ENCODE results near the gene WWOX.

WWOX gene

DNA sequence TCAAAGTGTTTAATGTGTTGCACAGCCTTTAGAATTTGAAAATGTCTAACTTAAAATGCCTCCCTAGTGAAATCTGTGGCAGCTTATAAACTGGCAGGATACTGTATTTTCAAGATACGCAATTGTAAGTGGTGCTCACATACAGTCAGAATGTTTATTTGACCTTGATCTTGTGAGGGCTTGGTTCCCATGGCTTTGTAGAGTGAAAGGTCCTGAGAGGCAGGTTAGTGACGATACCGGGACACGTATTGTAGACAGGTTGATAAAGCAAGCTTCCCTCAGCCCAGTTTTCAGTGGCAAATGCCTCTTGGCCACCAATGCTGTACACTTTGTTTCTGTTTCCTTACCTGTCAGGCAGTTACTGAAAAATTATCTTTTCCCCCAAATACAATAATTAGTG, 1074.5 kb downstream of the WWOX start:
- DNase-seq, result no peak

DNA sequence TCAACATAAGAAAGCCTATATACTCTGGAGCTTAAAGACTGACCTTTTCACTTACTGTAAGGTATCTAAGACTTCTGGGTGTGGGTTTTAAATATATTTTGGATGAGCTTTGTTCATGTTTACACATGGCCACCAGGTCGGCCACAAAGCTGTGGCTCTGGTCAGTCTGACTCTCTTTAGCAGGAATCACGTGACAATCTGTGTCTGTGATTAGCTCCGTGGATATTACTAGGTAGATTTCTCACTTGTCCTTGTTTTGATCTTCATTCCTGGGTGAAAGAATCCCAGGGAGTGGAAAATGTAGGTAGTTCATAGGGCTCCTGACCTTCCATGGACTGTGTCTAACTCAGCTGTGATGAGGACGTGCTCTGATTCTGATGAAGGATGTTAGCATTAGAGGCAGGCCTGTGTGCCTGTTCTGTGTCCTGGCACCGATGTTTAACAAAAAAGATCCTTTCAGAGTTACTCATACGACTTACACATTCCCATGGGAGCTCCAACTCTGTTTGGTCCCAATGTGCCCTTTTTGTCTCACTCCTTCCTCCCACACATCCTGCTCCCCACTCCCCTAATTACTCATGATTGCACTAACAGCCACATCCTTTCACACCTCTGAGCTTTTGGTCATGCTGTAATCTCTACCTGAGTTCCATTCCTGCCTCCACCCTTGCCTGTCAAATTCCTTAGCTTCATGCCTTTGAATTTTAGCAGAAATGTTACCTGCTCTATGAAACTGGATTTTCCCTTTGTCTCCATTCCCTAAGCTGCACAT, 1076.0 kb downstream of the WWOX start:
- DNase-seq, result peak; percentile 36

DNA sequence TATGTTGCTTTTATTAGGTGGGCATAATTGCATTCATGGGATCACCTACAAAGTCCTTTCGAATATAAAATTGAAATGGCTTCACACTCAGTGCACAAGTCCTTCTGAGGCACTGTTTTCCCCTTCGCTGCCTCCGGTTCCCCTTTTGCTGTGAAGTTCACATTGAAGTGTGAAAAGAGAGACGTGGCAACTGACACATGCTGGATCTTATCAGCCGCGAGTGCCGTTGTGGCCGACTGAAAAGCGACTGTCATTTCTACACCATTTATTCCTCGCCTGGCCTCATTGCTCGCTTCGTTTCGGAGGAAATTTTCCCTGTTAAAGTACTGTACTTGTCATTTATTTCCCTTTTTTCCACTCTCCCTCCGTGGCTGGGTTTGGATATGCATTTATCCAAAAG, 1077.6 kb downstream of the WWOX start:
- DNase-seq, result no peak

DNA sequence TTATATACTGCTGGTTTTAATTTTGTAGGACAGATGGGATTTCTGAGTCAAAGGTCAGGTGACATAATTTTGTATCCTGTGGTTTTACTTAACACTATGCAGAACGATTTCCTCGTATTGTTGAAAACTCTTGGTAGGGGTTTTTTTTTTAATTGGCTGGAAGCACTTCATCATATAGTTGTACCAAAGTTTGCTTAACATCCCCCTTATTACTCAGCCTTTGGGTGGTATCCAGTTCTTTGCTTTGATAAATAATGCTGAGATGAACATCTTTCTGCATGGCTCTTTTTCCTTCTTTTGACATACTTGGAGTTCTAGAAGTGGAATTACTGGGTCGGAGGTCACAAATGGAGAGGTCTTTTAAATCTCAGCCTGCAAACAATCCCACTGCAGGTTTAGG, 1082.0 kb downstream of the WWOX start:
- DNase-seq, result no peak

DNA sequence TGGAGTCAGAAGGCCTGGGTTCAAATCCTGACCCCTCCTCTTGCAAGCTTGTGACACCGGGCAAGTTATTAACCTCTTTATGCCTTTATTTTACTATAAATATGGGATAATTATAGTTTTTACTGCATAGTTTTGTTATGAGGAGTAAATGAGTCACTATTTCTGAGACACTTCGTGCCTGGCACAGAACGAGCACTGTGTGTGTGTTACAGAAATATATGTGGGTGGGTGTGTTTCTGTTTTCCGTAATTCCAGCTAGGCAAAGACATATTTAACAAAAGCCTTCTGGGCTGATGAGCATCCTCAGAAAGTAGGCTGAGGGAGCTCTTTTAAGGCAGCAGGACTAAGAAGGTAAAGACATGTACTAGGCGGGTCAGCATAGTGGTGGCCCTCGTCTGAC, 1083.2 kb downstream of the WWOX start:
- peak; percentile 13 for DNase-seq

DNA sequence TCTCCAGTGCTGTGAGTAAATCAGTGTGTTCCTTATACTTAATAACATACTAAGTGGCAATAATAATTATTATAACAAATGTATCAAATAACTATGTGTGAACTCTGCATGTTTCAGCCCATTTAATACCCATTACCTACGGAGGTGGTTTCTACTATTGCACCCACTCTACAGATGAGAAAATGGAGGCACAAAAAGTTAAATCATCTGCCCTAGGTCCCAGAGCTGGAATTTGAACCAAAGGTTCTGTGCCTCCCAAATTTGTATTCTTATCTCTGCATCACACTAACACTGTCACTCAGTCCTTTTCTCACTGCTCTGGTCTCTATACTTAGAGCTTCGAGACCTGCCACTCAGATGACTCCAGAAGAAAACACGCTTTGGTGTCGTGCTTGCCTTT, 1084.1 kb downstream of the WWOX start:
- no peak for DNase-seq

DNA sequence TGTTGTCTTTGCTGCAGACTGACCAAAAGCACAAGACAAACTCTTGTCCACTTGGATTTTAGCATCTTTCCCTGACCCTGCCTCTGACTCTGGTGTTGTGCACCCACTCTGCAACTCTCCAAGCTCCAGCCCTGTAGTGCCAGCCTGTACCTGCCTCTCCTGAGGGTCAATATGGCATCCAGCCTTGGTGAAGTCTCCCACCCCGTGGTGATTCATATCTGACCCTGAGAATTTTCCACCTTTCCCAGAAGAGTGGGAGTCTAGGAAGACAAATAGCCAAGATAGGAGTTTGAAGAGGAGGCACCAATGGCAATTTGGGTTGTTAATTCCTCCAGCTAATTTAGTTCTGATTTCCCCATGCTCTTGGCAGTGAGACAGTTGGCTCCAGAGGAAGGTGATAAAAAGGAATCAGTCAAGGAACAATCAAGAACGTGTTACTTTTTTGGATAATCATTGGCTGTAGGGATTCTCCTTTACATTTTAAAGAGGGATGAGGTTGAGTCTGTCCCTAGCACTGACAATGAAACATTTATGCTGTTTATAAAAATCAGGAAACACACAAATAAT, 1085.1 kb downstream of the WWOX start:
- no peak for DNase-seq

DNA sequence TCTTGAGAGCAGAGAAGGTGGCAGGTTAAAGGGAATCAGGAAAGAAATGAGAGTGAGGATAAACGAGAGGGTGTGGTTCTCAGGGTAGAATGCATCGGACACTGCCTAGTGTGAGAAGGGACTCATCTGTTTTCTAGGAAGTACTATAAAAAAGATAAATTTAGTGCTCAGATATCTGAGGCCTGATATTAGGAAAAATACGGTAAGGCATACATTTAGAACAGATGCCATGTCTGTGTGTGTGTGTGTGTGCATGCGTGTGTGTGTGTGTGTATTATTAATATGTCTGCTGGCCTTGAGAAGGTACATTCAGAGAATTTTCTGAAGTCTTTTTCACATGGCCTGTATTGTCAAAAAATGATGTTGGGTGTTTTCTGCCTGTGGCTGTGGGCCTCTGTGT, 1086.3 kb downstream of the WWOX start:
- no peak for DNase-seq

DNA sequence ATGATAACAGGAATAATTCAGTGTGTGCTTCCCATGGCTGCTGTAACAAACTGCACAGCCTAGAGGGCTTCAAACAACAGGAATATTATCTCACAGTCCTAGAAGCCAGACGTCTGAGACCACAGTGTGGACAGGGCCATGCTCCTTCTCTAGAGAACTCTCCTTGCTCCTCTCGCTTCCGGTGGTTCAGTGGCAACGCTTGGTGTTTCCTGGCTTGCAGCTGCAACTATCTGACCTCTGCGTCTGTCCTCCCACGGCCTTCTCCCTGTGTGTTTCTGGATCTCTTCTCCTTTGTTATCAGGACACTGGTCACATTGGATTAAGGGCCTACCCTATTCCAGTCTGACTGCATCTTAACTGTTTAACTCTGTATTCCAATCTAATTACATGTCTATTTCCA, 1086.7 kb downstream of the WWOX start:
- DNase-seq, result no peak

DNA sequence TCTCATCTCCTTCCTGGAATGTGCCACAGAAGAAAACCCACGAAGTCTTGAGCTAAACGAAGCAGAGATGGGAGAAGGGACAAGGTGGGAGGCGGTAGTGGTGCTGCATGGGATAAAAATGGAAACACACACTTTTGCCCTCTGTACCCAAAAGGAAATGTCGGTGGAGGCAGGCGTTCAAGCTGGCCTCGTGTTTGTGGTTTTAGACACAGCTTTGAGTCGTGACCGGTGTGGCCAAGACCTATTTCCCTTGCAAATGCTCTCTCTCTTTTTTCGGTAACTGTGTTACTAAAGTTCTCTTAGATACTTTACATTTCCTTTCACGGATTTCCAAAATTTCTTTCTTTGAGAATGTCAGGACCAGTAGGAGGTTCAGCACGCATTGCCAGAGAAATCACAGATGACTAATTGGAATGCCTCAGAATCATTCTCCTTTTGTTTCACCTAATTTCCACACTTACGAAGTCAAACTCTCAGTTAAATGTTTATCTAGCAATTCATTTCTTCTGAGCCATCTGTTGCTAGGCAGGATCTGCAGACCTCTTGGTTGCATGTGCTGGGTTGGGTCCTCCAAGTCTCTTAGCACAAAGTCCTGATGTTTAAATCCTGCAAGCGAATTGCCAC, 1088.8 kb downstream of the WWOX start:
- no peak for DNase-seq

DNA sequence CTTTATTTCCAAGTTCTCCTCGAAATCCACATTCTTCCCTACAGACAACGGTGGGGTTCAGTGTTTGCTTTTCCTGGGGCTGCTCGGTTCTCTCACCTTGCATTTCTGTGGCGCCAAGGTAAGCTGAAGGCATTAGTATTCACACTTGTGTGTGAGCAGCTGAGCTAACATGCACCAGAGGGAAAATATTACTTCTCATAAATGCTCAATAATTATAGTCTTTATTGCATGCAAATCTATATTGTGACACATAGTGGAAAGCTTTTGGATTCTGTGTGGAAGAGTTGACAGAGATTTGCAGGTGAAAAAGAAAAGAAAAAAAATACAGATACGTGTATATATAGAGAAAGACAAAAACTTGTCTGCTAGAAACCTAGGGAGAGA, 1089.3 kb downstream of the WWOX start:
- no peak for DNase-seq

DNA sequence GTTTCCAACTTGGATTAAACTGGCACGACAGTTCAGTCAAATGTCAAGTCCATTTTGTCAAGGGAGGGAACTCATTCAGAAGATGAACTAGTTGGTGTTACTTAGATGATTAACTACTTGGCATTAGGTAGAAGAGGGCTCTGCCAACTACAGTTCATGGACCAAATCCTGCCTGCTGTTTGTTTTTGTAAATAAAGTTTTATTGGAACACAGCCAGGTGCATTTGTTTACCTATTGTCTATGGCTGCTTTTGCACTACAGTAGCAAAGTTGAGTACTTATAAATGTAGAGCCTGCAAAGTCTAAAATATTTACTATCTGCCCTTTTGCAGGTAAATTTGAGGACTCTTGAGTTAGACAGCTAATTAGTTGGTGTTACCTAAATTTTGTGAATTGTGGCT, 1091.1 kb downstream of the WWOX start:
- DNase-seq, result no peak

DNA sequence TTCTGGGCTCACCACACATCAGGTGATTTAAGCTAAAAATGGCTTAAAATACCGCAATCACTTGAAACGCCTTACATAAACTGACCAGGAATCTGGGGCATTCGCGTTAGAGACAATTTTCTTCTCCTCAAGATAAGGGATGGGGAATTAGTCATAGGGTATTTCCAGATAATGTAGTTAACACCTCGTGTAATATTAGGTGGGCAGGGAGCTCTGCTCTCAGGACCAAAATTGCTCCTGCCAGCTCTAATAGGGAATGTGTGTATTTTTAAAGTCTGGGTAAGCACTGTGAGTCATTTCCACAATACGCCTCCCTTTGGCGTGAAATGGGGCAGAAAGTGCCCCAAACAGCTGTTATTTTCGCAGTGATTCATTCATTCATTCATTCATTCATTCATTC, 1092.5 kb downstream of the WWOX start:
- no peak for DNase-seq

DNA sequence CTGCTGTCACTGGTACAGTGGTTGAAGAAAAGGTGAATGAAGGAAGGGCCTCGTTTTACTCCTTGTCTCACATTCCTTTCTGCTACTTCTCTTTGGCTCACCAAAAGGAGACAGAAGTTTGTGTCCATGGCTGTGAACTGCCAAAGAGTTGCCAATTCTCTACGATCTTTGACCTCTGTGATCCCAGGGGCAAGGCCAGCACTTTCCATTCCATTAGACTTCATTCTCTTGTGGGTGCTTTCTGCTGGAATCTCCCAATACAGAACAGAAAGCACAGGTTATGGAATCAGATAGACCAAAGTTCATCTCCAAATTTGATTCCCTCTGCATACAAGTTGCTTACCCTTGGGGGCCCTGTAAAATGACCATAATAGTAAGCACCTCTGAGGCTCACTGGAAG, 1093.5 kb downstream of the WWOX start:
- DNase-seq, result no peak

DNA sequence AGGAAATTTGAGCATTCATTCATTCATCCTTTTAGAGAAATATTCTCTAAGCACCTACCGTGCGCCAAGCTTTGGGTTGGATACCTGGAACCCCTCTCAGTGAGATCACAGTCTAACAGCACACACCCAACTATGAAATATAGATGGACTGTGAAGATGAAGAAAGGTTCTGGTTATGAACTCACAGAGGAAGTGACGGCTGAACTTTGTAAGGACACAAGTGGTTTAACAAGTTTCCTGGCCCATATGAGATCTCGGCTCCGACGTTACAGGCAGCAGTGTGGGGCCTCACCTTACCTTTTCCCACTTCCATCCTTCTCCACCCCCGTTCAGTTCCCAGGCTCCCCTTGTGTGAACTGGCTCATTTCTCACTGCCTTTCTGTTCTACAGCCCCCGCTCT, 1094.8 kb downstream of the WWOX start:
- DNase-seq, result no peak

DNA sequence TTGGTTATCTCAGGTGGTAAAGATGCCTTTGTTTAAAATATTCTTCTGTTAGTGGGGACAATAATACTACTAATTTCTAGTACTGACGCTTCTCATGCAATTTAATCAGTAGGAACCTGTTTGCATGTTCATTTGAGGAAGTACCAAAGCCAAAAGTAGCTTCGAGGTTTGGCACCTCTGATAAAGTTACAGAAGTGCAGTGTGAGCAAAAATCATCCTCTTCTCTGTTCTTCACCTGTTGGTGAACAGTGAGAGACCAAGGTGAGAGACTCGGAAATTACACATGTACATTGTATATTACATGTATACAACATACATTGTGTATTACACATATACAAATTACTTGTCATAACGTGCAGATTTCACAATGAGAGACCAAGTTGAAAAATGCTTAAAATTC, 1096.5 kb downstream of the WWOX start:
- DNase-seq, result no peak

DNA sequence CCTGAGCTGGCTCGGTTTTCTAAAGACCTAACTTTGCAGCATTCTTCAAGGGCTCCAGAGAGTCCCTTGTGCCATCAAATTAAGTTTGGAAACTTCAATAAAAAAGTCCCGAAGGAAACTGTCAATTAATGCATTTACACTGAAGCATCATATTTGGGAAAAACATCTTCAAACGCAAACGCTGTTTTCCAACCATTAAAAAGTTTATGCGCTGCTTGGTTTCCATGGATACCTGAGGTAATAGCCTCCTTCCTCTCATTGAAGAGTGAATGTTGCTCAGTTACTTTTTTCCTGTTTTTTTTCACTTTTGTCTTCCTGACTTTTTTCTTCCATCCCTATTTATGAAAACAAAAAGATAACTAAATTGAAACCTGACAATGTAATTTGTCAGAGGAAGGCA, 1102.0 kb downstream of the WWOX start:
- no peak for DNase-seq

DNA sequence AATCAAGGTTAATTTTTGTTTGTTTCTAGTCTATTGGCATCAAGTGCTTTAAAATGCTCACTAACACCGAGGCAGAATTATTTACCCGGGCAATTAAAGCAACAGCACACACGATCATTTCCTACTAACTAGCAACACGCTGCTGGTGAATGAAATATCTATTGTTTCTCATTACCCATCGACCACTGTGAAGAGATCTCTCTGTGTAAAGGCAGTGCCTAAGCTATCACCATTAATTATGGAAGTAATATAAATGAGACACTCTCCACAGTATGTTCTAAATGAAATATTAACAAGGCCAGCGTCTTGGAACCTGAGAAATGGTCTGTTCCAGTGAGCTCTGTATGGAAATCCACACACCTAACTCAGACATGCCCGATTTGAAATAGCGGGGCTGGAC, 1103.5 kb downstream of the WWOX start:
- DNase-seq, result no peak

DNA sequence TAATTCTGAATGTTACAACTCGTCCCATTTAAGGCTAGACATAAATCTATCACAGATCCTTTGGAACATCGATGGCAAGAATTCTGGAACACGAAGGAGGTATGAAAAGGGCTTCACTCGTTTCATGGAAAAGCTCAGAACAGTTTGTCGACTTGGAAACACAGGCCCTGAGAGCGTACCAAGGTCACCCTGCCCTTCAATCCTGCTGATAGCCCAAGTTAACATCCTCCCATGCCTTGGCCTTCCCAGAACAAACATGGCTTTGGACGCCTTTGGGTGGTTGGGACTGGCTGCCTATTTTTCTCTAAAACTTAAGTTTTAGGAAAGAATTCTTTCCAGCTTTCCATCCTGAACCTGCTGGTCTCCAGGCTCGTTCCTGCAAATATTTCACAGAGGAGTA, 1105.0 kb downstream of the WWOX start:
- no peak for DNase-seq

DNA sequence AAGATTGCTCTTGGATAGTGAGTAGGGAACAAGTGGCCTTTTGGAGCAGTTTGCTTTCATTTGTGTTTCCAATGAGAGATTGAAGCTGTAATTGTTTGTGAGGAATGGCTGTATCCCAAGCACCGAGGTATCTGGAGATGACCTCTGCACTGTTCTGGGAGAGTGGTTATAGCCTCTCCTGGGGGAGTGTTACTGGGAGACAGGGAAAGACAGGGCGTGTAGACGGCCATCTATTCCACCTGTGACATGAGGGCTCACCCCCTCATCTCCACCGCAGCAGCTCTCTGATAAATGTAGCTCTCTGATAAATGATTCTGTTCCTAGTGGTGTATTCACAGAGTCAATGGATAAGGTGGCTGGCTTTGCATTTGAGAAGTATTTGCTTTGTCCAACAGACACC, 1107.4 kb downstream of the WWOX start:
- no peak for DNase-seq

DNA sequence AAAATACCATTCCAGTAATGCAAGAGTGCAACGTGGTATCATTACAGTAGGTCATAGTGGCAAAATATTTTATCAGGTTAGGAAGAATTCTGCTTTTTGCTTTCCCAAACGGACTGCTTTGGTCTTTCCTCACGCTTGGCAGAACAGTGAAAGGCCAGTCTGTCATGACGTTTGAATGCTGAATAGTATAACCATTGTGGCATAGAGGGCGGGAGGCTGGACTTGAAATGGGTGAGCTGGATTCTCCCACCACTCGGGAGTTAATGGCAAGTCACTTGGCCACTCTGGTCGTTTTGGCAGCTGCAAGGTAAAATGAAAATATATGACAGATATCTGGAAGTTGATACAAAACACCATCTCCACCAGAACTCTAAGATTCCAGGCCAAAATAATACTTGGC, 1109.9 kb downstream of the WWOX start:
- DNase-seq, result no peak

DNA sequence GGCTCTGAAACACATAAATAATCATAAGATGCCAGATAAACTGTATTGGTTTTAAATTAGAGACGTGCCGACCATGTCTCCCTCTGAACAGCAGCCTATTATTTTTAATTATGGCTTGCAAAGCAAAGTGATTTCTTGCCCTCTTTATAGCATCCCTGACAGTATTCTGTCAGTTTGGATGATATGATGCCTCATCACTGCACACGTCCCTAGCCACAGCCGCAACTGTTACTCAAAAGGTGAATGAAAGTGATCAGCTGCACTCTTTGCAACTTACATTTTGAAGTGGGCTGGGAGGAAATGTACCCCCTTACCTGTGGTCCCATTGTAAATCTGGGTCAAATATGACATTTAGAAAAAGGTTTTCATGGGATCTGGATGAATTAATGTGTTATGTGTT, 1111.2 kb downstream of the WWOX start:
- peak; percentile 41 for DNase-seq

DNA sequence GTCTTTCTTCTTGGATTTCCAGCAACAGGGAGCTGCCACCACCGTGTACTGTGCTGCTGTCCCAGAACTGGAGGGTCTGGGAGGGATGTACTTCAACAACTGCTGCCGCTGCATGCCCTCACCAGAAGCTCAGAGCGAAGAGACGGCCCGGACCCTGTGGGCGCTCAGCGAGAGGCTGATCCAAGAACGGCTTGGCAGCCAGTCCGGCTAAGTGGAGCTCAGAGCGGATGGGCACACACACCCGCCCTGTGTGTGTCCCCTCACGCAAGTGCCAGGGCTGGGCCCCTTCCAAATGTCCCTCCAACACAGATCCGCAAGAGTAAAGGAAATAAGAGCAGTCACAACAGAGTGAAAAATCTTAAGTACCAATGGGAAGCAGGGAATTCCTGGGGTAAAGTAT, 1112.1 kb downstream of the WWOX start:
- DNase-seq, result no peak

DNA sequence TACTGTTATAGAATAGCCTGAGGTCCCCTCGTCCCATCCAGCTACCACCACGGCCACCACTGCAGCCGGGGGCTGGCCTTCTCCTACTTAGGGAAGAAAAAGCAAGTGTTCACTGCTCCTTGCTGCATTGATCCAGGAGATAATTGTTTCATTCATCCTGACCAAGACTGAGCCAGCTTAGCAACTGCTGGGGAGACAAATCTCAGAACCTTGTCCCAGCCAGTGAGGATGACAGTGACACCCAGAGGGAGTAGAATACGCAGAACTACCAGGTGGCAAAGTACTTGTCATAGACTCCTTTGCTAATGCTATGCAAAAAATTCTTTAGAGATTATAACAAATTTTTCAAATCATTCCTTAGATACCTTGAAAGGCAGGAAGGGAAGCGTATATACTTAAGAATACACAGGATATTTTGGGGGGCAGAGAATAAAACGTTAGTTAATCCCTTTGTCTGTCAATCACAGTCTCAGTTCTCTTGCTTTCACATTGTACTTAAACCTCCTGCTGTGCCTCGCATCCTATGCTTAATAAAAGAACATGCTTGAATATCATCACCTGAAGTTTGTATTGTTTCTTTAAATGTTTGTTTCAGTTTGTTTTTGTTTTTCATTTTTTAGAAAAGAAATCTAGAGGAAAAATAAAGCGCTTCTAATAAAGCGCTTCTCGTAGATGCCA, 1112.8 kb downstream of the WWOX start:
- no peak for DNase-seq

Data from activated CD4-positive, alpha-beta T cell treated with anti-CD3 and anti-CD28 coated beads, Interleukin-10, Interleukin-2, amounts not matched to agents 100 ng/mL and 50 ng/mL, durations not matched to agents 16 hours and 8 hours (primary cell).